ENCODE data around the gene USP13.

- TF ChIP-seq CTCF (IDR thresholded peaks at IDR 0.05) = no peak
- TF ChIP-seq POLR2AphosphoS5 (IDR thresholded peaks at IDR 0.05; ENCODE audit: insufficient read depth in 1 of 2, low read depth in 1 of 2) = no peak
- no peak for TF ChIP-seq POLR2A (IDR thresholded peaks at IDR 0.05)
Measured at GRCh38 chr3:179716811-179717210, 64.0 kb downstream of the USP13 start.
